HG03139 (cell line): ENCODE measurements around the gene SLC25A47.
A peak's percentile ranks its signal among the peaks of the same experiment; 100 is the strongest.
"Not testable (repeated sequence)": the region's sequence is repeated elsewhere in the genome, so short reads cannot be mapped to it uniquely, and the experiment has no call there.

Experiments
- ATAC-seq: cut with Tn5 transposase; IDR thresholded peaks from one replicate; pipeline ENCODE4 v1.9.1; 2021; ENCODE audit not compliant: unreplicated experiment

SLC25A47 gene

DNA sequence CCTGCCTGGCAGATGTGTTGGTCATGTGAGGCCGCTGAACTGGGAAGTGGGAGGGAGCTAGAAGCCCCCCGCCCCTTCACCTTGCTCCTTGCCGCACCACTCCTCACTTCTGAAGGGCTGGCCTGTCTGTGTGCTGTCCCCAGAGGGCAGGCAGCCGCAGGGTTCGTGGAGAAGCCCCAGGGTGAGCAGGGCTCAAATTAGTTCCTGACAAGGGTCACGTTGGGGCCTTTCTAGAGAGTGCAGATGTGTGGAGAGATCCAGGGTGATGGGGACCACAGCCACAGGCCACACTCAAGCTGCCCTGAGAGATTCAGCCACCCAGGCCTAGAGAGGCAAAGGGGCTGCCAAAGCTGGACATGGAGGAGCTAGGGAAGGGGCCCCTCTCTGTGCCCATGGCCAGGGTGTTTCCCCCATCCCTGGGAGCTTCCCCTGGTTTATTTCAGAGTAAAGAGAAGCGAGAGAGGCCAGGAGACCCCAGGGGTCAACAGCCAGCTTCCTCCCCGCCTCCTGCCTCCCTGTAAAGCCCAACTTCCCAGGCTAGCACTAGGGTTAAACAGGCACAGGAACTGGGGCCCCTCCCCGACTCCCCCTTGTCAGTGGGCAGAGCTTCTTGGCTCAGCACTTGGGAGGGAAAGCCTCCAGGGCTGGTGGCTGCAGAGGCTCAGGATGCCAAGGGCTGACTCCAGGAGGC, 33.1 kb upstream of the SLC25A47 start:
- ATAC-seq, result no peak

DNA sequence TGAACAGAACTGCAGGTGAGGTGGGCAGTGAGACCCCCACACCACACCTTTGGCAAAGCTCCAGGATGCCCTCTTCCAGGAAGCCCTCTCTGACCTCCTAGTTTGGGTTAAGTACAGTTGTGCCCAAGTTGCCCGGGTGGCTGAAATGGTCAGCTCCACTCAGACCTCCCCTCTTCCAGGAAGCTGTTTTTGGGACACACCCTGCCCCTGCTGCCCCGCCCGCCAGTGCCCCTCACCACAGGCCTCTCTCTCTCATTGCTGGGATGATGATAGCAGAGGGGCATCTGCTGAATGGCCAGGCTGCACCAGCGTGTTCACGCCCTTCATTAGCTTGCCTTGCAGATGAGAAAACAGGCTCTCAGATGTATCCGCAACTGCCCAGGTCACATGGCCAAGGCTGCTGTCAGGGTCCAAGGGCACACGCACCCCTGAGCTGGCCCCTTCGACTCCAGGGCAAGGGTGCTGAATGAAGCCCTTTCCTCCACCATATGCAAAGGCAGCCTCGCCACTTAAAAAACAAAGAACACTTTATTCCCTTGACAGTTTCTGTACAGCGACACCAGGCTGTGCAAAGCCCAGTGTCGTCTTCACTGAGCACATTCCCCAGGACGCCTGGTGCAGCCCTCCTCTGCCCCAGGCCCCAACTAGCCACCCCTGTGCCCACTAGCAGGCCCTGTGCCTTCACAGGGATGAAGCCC, 32.4 kb upstream of the SLC25A47 start:
- ATAC-seq, result no peak

DNA sequence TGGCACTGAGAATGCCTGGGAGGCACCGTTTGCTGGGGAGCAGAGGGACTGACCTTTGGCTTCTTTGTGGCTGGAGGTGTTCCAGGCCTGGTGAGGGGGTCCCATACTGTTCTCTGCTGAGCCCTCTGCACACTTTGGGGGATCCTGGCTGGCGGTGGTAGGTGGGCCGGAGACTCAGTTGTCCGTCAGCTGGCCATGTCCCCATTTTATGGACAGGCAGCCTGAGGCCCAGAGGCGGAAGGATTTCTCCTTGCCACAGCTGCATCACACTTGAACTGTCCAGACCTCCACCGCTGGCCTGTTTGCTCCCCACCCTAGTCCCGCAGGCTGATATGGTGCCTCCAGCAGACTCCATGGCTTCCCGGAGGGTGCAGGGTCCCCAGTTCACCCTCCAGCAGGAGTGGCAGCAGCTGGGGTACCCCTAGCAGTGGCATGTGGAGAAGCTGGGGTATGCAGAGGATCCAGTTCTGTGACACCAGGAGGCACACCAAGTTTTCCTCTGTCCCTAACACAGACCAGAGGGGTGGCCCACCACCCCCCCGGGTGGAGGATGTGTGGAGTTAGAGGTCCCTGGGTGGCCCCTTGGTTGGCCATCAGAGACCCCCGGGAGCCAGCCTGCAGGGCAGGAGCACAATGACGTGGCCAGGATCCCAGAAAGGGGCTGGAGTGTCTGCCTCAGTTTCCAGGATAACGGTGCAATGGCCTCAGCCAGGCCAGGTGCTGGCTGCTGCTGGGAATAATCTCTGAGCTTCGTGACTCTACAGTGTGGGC, 31.6 kb upstream of the SLC25A47 start:
- ATAC-seq, result no peak

DNA sequence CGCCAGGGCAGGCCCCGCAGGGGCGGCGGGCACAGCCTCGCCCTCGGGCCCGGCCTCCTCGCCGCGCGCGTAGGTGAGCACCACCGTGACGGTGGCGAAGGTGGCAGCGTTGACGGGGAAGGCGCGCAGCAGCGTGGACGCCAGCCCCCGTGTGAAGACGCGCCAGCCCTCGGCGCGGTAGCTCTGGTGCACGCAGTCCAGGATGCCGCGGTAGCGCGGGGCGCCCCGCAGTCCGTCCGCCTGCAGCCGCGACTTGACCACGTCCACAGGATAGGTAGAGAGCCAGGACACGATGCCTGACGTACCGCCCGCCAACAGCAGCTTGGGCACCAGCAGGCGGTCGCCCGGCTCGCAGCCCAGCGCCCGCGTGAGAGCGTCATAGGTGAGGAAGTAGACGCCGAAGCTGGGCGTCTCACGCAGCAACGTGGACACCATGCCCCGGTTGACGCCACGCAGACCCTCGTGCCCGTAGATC, 30.8 kb upstream of the SLC25A47 start:
- no peak for ATAC-seq

DNA sequence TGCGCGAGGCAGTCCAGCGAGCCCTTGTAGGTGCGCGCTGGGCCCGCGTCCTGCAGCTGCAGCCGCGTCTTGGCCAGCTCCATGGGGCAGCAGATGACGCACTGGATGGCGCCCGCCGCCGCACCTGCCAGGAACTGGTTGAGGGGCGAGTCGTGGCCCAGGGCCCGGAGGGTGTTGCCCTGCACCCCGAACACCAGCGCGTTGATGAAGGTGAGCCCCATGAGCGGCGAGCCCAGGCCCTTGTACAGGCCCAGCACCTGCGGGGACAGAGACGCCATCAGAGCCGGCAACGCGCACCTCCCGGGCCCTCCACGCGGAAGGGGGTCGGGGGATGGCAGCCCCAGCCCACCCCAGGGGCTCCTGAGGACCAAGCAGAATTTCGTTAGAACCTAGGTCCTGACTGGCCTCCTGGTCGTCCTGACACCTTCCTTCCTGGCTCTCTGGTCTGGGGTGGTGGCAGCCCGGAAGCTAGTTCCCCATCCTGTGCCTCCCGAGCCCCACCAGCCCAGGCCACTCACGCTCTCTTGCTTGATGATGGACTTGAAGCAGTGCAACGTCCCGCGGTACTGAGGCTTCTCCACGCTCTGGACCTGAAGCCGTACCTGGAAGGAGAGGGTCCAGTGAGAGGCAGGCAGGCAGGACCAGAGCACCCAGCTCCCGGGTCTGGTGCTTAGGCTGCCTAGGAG, 30.2 kb upstream of the SLC25A47 start:
- ATAC-seq, result no peak

DNA sequence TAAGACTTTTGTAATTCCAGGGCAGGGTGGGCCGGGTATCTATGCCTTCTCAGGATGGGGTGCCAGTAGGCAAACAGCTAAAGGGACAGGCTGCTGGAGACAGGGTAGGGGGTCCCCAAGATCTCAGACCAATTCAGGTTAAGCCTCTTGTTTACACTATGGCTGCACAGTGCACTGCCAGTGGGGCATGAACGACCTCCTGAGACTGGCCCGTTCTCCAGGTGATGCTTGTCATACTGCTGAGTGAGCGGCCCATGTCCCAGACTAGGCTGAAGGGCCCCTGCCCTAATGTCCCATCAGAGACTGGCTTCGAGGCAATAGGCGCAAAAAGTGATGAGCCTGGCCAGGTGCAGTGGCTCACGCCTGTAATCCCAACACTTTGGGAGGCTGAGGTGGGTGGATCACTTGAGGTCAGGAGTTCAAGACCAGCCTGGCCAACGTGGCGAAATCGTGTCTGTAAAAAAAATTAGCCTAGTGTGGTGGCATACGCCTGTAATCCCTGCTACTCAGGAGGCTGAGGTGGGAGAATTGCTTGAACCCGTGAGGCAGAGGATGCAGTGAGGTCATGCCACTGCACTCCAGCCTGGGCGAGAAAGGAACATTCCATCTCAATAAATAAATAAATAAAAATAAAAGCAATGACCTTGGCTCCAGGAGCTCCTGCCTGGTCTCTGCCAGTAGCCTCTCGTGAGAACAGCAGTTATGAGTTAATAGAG, 29.5 kb upstream of the SLC25A47 start:
- no peak for ATAC-seq

DNA sequence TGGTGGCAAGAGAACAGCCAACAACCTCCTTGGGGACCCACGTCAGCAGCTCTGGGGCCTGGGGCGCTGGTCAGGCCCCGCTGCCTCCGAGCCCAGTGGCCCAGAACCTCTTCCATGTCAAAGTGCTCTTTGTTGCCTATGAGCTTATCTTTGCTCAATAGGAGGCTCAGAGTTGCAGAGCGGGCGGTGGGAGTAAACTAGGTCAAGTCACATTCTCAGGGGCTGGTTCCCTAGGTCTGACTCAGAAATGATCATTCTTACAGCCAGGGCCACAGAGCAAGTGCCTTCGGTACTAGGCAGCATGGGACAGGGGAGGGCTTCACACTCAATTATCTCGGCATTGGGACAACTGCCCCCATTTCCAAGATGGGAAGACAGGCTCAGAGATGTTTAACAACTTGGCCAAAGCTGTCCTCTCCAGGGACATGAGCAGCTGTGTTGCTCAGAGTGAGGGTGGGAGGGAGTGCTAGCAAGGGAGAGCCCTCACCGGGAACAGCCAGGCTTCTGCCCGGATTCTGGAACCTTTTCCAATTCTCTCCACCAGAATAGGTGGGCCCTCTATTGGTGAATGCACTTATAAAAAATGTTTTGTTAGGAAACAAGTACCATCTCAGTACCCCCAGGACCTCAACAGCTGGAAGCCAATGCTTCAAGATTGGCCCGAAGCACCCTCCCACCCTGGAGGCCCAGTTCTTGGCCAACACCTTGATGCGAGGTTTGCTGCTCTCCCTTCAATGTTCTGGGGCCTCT, 28.8 kb upstream of the SLC25A47 start:
- ATAC-seq, result no peak

DNA sequence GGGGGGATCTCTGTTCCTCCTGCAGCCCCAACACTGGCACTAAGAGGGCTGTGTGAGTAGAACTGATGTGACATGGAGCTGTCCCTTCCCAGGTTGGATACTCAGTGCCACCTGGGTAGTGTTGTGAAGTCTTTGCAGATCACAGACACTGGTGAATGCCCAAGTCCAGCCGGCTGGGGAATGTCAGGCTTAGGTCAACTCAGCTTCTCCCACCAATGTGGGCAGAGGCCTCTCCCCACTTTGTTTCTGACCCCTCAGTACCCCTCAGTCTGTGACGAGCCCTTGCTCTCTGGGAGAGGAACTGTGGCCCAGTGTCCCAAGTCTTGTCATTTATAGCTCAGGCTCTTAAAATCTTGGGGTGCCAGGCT, 28.2 kb upstream of the SLC25A47 start:
- no peak for ATAC-seq

DNA sequence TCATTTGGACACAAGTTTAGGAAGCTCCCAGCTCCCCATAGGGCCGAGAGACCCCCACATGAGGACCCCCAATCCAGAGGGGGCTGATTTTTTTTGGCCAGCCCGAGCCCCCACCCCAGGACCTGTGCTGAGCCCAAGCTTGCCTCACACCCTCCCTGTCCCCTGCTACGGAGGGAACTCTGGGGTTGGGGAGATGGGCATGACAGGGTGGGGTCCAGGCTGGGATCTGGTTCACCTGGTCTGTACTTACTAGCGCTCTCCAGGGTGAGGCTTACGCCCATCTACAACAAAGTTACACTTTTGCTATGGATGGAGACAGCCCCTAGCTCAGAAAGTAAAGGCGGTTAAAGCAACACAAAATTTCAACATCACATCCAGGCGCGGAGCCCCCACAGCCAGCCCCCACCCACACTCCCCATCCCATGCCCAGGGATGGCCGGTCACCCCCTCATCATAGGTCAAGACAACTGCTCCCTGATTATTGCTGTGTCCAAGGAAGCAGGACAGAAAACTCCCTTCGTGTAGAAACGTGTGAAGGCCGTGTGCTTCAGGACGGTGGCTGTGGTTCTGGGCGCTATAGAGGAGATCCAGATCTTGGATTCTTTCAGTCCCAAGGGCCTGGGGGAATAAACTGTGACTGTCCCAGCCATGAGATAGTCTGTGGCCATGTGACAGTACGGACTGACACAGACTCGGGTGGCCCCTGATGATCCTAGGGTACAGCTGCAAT, 27.6 kb upstream of the SLC25A47 start:
- ATAC-seq, result no peak

DNA sequence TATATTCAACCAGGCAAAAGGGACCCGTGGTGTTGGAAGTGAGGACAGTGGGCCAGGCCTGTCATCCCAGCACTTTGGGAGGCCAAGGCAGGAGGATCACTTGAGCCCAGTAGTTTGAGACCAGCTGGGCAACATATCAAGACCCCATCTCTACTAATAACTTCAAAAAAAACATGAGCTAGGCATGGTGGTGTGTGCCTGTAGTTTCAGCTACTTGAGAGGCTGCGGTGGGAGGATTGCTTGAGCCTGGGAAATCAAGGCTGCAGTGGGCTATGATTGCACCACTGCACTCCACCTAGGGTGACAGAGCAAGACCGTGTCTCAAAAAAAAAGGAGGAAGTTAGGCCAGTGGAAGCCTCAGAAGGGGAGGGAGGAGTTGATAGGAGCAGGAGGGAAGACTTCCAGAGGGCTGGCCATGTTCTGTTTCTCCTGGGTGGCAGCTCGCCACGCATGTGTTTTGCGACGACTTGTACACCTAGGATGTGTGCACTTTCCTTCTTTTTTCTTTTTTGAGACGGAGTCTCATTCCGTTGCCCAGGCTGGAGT, 27.0 kb upstream of the SLC25A47 start:
- no peak for ATAC-seq

DNA sequence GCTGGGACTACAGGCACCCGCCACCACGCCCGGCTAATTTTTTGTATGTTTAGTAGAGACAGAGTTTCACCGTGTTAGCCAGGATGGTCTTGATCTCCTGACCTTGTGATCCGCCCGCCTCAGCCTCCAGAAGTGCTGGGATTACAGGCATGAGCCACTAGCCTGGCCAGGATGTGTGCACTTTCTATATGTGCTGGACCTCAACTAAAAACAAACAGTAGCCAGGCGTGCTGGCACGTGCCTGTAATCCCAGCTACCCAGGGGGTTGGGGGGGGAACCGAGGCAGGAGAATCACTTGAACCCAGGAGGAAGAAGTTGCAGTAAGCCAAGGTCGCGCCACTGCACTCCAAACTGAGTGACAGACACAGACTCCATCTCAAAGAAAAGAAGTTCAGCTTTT, 26.4 kb upstream of the SLC25A47 start:
- not testable (repeated sequence) for ATAC-seq

DNA sequence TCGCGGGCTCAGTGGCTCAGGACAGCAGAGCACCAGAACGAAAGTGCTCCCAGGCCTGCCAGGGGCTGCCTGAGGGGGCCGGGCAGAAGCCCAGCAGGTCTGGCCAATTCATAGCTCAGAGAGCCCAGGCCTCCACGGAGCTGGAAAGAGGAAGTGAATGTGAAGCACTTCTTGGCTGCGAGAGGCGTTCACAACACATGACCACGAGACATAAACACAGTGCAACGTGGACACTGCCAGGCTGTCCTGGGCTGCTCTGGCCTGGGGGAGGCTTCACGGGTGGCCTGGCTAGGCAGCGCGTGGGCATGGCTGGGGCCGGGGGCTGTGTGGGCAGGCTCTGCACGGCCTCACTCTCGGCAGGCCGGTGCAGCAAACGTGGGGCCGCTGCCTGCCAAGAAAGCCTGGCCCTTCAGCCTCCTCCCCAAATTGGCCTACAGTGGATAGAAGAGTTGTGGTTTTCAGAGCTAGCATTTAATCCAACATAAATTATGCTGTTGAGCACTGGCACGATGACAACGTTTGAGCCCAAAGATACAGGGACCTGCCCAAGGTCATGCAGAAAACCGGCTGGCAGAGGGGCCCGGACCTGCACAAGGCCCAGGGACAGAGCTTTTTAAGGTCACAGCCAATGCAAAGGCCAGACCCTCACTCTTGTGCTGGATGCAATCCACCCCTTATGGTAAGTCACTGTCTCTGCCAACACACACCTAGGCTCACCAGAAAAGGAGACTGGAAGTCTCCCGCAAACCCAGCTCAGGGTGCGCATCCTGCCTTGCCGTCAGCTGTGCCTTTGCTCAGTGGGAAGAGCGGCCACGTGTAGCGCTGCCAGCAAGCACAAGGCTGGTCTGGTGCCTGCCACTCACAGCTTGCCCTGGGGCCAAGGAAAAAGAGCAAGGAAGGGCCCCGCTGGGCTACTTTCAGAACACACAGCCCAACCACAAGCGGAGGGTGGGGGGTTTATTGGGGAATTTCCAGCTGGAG, 25.5 kb upstream of the SLC25A47 start:
- peak; percentile 74 for ATAC-seq

DNA sequence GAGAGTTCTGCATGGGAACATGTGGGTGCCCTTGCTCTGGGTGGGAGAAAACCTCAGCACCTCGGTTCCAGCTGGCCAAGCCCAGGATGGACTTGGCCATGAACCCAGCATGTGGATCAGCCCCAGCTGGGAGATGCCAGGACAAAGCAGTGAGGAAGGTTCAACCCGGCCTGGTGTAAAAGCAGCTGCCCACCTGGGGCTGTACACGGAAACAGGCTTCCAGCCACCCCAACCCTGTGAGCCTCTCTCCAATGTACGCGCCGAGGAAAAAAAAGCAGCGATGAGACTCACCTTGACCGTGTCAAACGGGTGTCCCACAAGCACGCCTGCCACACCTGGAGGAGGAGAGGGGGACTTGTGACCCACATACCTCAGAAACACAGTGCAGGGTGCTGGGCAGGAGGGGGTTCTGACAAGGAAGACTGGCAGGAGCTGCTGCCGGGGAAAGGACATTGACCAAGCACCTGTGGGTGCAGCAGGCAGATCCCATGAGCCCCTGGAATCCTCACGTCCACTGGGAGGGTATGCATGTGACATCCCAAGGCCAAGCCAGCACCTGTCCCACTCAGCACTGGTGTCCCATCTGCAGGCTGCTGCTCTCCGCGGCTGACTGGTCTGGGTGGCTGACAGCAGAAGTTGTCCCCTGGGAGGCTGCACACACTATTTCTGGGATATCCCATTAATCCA, 24.4 kb upstream of the SLC25A47 start:
- no peak for ATAC-seq

DNA sequence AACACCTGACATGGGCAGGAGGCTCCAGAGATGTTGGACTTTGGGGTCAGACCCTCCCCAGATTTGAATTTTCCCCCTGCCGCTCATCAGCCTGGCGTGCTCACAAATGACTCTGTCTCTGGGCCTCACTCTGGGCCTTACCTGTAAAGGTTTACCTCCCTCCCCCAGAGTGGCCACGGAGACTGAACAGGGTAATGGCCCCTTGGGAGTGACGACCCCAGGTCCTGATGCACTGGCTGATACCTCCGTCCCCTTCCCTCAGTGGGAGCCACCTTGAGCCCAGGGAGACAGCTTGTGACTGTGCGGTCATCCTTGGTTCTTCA, 23.9 kb upstream of the SLC25A47 start:
- no peak for ATAC-seq

DNA sequence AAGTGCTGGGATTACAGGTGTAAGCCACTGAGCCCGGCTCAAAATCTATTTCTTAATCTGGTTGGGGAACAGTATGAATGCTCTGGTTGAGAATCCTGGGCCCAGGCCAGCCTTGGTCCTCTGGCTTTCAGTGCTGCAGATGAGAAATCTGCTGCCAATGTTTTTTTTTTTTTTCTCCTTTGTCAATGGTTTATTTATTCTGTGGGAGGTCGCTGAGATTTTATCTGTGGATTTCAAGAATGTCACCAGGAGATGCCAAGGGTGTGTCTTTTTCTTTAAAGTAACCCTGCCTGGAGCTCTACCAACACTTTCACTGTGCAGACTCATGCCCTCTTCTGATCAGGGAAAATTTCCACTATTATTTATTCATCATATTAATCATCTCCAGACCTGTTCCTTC, 20.5 kb upstream of the SLC25A47 start:
- no peak for ATAC-seq

DNA sequence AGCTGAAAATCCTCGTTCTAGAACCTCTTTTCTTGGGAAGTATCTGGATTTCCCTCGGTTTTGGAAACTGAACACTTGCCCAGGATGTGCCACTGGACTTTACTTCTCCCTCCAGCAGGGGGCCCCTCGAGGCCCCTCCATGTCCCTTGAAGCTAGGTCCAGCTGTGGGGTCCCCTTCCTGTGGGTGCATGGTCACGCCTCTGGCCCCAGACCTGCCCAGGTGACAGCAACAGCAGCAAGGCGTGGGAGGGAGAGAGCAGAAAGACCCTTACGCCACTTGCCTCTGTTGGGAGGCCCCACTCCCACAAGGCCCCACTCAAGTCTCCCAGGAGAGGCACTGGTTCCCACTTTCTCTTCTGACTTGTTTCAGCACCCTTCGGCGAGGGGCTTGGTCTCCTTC, 20.0 kb upstream of the SLC25A47 start:
- ATAC-seq, result no peak

DNA sequence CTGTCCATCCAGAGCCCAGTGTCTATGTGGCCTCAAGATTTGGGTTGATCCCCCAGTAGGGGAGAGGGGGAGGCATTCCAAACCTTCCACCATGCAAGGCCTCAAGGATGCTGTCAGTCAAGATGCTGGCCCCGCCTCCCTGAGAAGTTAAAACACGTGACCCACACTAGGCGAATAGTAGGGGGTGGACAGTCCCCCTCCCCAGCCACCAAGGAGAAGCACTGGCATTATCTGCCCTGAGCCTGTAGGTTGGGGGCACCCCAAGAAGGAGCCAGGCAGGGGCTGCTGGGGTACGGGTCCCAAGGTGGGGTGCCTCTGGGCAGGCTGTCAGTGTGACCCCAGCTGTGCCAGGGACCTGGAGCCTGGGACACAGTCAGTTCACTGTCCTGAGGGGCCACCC, 19.2 kb upstream of the SLC25A47 start:
- ATAC-seq, result no peak
